ENCODE measurements around the gene SLC26A9.

Gene SLC26A9

DNA sequence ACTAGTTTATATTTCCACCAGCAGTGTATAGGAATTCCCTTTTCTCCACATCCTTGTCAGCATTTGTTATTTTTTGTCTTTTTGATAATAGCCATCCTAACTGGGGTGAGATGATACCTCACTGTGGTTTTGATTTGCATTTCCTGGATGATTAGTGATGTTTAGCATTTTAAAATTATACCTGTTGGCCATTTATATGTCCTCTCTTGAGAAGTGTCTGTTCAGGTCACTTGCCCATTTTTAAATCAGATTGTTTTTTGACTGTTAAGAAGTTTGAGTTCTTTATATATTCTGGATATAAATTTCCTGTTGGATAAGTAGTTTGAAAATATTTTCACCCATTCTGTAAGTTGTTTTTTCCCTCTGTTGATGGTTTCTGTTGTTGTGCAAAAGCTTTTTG, 62.3 kb downstream of the SLC26A9 start (continued):
- TF ChIP-seq, protein P1, sequence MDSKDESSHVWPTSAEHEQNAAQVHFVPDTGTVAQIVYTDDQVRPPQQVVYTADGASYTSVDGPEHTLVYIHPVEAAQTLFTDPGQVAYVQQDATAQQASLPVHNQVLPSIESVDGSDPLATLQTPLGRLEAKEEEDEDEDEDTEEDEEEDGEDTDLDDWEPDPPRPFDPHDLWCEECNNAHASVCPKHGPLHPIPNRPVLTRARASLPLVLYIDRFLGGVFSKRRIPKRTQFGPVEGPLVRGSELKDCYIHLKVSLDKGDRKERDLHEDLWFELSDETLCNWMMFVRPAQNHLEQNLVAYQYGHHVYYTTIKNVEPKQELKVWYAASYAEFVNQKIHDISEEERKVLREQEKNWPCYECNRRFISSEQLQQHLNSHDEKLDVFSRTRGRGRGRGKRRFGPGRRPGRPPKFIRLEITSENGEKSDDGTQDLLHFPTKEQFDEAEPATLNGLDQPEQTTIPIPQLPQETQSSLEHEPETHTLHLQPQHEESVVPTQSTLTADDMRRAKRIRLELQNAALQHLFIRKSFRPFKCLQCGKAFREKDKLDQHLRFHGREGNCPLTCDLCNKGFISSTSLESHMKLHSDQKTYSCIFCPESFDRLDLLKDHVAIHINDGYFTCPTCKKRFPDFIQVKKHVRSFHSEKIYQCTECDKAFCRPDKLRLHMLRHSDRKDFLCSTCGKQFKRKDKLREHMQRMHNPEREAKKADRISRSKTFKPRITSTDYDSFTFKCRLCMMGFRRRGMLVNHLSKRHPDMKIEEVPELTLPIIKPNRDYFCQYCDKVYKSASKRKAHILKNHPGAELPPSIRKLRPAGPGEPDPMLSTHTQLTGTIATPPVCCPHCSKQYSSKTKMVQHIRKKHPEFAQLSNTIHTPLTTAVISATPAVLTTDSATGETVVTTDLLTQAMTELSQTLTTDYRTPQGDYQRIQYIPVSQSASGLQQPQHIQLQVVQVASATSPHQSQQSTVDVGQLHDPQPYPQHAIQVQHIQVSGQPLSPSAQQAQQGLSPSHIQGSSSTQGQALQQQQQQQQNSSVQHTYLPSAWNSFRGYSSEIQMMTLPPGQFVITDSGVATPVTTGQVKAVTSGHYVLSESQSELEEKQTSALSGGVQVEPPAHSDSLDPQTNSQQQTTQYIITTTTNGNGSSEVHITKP (tag by site-specific recombination; IDR thresholded peaks at IDR 0.05): no peak
- TF ChIP-seq ZNF677 (tag by site-specific recombination; IDR thresholded peaks at IDR 0.05): no peak
- no peak for TF ChIP-seq KLF9 (tag by site-specific recombination; IDR thresholded peaks at IDR 0.05; ENCODE audit: low read depth)
- no peak for TF ChIP-seq EGR2 (tag by site-specific recombination; IDR thresholded peaks at IDR 0.05; ENCODE audit: low read depth)
- TF ChIP-seq ZNF624 (tag by site-specific recombination; IDR thresholded peaks at IDR 0.05): no peak
- TF ChIP-seq HOXD13 (CRISPR knock-in tag; IDR thresholded peaks at IDR 0.05; ENCODE audit: borderline replicate concordance): no peak
- TF ChIP-seq, protein P2, sequence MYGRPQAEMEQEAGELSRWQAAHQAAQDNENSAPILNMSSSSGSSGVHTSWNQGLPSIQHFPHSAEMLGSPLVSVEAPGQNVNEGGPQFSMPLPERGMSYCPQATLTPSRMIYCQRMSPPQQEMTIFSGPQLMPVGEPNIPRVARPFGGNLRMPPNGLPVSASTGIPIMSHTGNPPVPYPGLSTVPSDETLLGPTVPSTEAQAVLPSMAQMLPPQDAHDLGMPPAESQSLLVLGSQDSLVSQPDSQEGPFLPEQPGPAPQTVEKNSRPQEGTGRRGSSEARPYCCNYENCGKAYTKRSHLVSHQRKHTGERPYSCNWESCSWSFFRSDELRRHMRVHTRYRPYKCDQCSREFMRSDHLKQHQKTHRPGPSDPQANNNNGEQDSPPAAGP (tag by site-specific recombination; IDR thresholded peaks at IDR 0.05): no peak

DNA sequence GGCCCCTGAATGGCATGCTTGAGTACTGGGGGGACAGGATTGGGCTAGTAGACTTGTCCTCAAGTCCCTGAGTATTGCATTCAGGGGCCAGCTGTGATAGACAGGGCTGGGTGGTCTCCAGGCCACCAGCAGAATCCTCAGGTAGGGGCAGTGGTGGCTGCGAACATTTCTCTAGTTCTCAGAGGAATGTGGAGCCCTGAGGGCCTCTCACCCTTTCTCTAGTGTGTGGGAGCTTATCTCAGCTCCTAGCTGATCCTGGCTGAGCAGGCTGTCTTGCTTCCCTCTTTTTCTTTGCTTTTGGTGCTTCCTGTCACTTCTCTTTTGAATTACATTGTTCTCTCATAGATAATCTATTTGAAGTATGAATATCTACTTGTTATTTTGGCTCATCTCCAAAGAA, 63.3 kb downstream of the SLC26A9 start:
- POLR2A ChIA-PET: no interaction called here

More for the DNA sequence above, 63.3 kb downstream of the SLC26A9 start:
- CTCF ChIA-PET: interaction anchor here (1.2 kb wide), 1 partner anchor 28 kb away, joined by 4 read pairs; no protein-coding TSS in a partner anchor
- no peaks in the 10 kb centered on the region for H3K4me1 ChIP-seq (ENCODE audit: control insufficient read depth, insufficient read depth, low read length)
- H3K36me3 ChIP-seq (ENCODE audit: control insufficient read depth in 2 of 2, insufficient read depth in 1 of 2, low read length in 2 of 2): no peaks in the 10 kb centered on the region
- no peak for TF ChIP-seq ZBTB7A (tag by site-specific recombination; IDR thresholded peaks at IDR 0.05; ENCODE audit: low read depth)
- no peak for TF ChIP-seq IKZF3 (tag by site-specific recombination; IDR thresholded peaks at IDR 0.05)
- no peak for TF ChIP-seq ZNF626 (tag by site-specific recombination; IDR thresholded peaks at IDR 0.05)
- no peak for TF ChIP-seq ZNF114 (tag by site-specific recombination; IDR thresholded peaks at IDR 0.05)
- TF ChIP-seq, protein P1 (tag by site-specific recombination; IDR thresholded peaks at IDR 0.05): no peak
- TF ChIP-seq ZNF169 (tag by site-specific recombination; IDR thresholded peaks at IDR 0.05): no peak
- no peak for TF ChIP-seq ZNF555 (tag by site-specific recombination; conservative IDR thresholded peaks at IDR 0.05)
- TF ChIP-seq ZBTB21 (tag by site-specific recombination; IDR thresholded peaks at IDR 0.05): no peak
- no peak for TF ChIP-seq ZNF571 (tag by site-specific recombination; IDR thresholded peaks at IDR 0.05)
- no peak for TF ChIP-seq ZFP3 (tag by site-specific recombination; IDR thresholded peaks at IDR 0.05; ENCODE audit: low read depth)
- TF ChIP-seq ZNF211 (tag by site-specific recombination; IDR thresholded peaks at IDR 0.05; ENCODE audit: low read depth): no peak
- TF ChIP-seq, protein P3, sequence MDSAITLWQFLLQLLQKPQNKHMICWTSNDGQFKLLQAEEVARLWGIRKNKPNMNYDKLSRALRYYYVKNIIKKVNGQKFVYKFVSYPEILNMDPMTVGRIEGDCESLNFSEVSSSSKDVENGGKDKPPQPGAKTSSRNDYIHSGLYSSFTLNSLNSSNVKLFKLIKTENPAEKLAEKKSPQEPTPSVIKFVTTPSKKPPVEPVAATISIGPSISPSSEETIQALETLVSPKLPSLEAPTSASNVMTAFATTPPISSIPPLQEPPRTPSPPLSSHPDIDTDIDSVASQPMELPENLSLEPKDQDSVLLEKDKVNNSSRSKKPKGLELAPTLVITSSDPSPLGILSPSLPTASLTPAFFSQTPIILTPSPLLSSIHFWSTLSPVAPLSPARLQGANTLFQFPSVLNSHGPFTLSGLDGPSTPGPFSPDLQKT (IDR thresholded peaks at IDR 0.05; ENCODE audit: borderline replicate concordance, low read depth, low read length): no peak
- no peak for TF ChIP-seq ZNF544 (tag by site-specific recombination; IDR thresholded peaks at IDR 0.05)
- TF ChIP-seq ZNF391 (tag by site-specific recombination; IDR thresholded peaks at IDR 0.05; ENCODE audit: borderline replicate concordance, low read depth): no peak
- no peak for TF ChIP-seq ZNF621 (tag by site-specific recombination; IDR thresholded peaks at IDR 0.05)
- H3K9me3 ChIP-seq (ENCODE audit: control insufficient read depth, insufficient read depth, low read depth, low read length): no peaks in the 10 kb centered on the region
- H3K4me3 ChIP-seq (ENCODE audit: low read depth, low read length): no peak overlapping the region
- no peak overlapping the region for H3K27ac ChIP-seq (ENCODE audit: extremely low read depth, low read depth, low read length)
